ENCODE results near the gene BRME1.

The BRME1 gene

GRCh38 chr19:13905634-13906520 is at the start of gene BRME1, which contains the start of gene CC2D1A:
Gene BRME1 (minus strand): TSS chr19:13906117. CDS start chr19:13904892, 1,225 bp downstream.
Gene CC2D1A (plus strand): TSS chr19:13906201. CDS start chr19:13906442, 241 bp downstream.
- DNase-seq = peak; percentile 82

GRCh38 chr19:13954185-13954584 is 48.3 kb upstream of the BRME1 start:
- DNase-seq = no peak

- DNase-seq = peak; percentile 55
Observed at GRCh38 chr19:13952931-13953531, 47.1 kb upstream of the BRME1 start.

DNA sequence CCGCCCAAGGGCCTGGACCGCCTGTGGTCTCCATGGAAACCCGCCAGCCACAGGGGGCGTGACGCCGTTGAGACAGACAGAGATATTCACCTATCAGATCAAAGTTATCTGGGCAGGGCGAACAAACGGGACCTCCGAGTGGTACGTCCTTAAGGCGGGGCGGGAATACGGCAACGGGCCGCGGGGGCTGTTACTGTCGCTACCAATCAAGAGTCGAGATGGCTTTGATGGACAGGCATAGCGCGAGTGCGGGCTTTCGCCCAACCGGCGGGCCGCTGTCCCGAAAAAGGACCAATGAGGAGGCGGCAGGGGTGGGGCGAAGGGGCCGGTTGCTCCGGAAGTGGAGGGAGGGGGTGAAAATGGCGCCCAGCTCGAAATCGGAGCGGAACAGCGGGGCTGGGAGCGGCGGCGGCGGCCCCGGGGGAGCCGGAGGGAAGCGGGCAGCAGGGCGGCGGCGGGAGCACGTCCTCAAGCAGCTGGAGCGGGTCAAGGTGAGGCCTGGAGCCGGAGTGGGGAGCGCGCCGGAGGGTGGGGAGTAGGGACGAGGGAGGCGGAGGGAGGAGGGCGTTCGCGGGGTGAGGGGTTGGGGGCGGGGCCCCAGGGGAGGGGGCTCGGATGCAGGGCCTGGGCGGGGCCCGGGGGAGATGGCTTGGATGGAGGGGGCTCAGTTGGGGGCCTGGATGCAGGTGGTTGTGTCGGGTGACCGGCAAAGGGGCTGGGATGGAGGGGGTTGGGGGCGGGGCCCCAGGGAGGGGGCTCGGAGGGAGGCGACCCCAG is 46.4 kb upstream of the BRME1 start, which contains the start of gene DCAF15:
Gene DCAF15, plus strand, starts transcription at position 356 of the 777 bp plus-strand sequence. Its CDS starts 4 bp downstream, at position 360.
- peak; percentile 99 for DNase-seq

GRCh38 chr19:13951799-13952153 is 45.9 kb upstream of the BRME1 start:
- DNase-seq = no peak

GRCh38 chr19:13951043-13951442 is 45.1 kb upstream of the BRME1 start:
- DNase-seq = no peak

DNA sequence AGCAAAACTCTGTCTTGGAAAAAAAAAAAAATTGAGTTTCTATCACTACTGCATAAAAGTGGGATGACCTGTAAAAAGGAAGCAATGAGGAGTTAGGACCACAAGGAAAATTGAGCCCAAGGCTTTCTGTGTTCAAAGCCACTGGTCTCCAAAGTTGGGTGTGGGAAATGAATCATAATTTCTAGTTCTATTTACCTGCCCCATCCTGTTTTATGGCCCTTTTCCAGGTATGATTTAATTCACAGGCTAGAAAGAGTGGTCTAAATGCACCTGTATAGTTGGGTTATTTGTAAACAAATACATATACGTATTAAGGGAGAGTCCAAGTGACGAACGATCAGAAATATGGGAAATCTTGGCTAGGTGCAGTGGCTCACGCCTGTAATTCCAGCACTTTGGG is 40.5 kb upstream of the BRME1 start:
- DNase-seq = no peak

GRCh38 chr19:13942023-13942684 is 36.2 kb upstream of the BRME1 start:
- no peak for DNase-seq

DNA sequence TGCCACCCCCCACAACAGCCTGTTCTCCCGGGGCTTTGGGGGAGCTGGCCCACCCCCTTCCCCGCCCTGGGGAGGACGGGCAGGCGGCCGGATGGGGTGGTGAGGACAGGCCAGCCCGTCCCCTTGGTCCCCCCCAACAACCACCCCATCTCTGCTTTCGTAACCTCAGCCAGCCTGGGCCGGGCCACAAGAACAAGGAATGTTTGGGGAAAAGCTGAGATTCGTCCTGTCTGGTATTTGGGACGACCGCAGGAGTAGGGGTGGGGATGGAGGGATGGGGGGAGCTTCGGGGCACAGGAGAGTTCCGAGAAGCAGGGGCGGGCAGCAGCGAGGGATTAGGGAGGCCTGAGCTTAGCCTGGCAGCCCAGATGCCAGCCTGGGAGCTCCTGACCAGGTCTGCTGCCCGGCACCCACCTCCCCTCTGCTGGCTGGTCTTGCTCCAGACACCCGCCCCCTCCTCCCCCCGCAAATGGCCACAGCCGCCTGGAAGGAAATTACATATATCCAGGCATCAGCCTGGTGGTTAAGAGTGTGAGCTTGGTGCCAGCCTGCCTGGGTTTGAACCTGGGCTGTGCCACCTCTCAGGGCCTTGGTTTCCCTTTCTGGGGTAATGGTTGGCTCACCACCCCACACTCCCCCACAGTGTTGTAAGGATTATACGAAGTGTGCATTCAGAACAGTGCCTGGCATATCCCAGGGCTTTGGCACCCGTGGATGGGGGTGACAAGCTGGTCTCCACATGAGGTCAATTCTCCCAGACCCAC is 32.6 kb upstream of the BRME1 start, which contains the start of gene PODNL1:
Gene PODNL1, minus strand, starts transcription at position 117 of the 764 bp plus-strand sequence. CDS start 236 bp downstream, outside the sequence.
- peak; percentile 62 for DNase-seq

DNA sequence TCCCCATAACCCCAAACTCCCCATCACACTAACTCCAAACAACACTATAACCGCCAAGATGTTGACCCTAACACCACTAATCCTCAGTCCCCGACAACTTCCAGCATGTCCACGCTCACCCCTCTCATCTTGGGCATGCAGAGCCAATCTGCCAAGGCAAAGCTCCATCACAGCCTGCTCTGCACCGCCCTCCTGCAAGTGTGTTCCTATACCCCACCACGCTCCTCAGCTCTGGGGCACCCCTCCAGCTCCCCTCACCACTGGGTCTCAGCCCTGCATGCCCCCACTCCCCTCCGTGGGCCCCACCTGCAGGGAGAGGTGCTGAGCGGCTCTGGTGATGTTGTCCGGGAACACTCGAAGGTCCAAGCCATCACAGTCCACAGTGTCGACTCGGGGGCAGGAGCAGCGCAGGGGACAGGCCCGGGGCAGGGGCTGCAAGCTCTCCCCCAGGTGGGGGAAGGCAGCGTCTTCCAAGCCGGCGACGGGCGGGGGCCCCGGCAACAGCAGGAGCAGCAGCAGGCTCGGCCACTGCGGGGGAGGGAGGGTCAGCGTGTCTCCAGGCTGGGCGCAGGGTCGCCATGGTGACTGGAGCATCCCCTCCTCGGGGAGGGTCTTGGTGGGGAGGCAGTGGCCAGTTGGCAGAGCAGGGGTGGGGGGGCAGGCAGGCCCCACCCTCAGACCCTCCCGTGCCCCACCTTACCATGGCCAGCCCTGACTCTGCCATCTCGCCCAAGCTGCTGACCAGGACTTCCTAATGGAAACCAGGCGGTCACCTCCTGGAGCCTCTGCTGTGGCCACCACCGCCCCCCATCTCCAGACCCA is 31.8 kb upstream of the BRME1 start:
- DNase-seq = no peak

GRCh38 chr19:13935765-13936510 is 30.0 kb upstream of the BRME1 start:
- DNase-seq = no peak

GRCh38 chr19:13934785-13935109 is 28.8 kb upstream of the BRME1 start:
- DNase-seq = no peak

DNA sequence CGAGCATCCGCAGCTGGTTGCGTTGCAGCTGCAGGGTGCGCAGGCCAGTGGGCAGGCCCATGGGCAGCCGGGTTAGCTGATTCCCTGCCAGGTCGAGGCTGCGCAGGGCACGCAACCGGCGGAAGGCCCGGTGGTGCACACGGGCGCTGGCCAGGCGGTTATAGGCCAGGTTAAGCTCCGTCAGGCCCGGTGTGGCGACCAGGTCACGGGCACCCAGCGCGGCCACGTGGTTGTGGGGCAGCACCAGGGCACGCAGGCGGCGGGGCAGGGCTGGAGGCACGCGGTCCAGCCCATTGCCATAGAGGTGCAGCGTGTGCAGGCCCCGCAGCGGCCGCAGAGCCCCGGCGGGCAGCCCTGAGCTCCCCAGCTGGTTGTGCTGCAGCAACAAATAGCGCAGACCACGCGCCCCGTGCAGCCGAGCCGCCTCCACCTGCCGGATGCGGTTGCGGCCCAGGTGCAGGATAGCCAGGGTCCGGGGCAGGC is 27.0 kb upstream of the BRME1 start:
- DNase-seq = no peak

- DNase-seq = no peak
Observed at GRCh38 chr19:13932149-13932637, 26.3 kb upstream of the BRME1 start.

DNA sequence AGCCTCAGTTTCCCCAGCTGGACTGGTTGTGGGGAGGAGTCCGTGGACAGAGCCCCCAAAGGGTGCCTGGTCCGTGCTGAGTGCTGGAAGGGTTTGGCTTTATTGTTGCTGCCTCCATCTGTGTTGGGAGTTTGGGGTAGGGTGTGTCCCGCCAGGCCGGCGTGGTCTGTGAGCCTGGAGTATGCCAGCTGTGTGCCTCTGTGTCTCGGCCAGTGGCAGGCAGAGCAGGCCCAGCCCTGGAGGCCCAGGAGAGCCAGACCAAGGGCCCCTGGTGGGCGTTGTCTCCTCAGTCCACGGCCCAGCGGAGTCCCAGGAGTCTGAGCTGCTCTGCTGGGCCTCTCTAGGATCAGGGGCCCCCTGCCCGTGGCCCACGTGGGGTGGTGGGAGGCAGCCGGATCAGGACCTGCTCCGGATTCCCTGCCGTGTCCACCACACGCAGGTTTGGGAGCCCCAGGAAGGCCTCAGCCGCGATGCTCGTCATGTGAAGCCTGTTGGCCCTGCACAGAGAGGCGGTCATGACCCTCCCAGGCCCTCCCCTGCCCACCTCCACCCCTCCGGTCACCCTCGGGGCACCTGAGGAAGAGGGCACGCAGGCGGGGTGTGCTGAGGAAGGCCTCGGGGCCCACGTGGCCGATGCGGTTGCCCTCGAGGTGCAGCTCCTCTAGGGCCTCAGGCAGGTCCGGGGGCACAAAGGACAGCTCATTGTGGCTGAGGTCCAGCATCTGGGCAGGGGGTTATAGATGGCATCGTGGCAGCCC is 25.7 kb upstream of the BRME1 start:
- no peak for DNase-seq

DNA sequence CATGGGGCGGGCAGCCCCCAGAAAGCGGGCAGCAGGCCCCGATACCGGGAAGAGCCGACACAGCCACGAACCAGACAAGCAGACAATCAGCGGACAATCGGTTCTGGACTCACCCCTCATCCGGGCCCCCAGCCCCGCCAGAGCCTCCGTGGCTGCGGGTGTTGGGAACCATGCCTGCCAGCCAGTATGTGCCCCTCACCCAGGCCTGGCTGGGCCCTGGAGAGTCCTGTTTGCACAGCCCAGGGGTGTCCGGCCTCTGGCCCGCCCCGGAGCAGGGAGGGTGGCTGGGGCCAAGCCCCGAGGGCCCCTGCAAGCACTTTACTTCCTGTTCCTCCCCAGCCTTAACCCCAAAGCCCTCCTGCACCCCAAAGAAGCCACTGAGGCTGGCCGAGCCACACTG is 24.5 kb upstream of the BRME1 start:
- DNase-seq = no peak

- no peak for DNase-seq
Observed at GRCh38 chr19:13929956-13930355, 24.0 kb upstream of the BRME1 start.

DNA sequence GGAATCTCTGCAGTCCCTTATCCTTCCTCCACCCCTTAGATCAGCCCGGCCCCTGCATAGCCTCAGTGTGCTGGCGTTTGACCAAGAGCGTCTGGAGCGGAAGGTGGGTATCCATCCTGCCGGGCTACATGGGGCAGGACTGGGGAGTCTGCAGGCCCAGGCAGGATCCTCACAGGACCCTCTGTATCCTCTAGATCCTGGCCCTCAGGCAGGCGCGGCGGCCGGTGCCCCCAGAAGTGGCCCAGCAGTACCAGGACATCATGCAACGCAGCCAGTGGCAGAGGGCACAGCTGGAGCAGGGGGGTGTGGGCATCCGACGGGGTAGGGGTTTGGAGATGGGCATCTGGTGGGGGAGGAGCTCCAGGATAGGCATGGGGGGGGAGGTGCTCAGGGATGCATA is 23.4 kb upstream of the BRME1 start:
- no peak for DNase-seq

- no peak for DNase-seq
Observed at GRCh38 chr19:13926715-13927114, 20.8 kb upstream of the BRME1 start.
